Lung (tissue), 12 donors: ENCODE results near the gene PPARGC1A. TPM values are rescaled to one million over a fixed set of nuclear protein-coding genes. Genes with fewer than 3 reads are reported as not detected.
A peak's percentile ranks its signal among the peaks of the same experiment; 100 is the strongest.

Source experiments
- ATAC-seq: fragments of 200-7000 bp; cut with Tn5 transposase; one replicate; pipeline ENCODE4 v1.9.1; 2020; ENCODE audit warnings: moderate number of reproducible peaks; ENCODE audit not compliant: insufficient read depth, low FRiP score
- DNase-seq, 3 donors: peaks; one replicate each; pipeline ENCODE4 v3.0.0-alpha.2; 2013 to 2017
- H3K27ac ChIP-seq, 2 donors: one replicate each; pipeline ENCODE4 v1.5.1; 2013; ENCODE audit warnings: mild to moderate bottlenecking in 2 of 2, moderate library complexity in 2 of 2, control low read depth in 1 of 2, inconsistent platforms in 1 of 2, low read depth in 1 of 2, low read length in 1 of 2
- H3K27me3 ChIP-seq, 3 donors: one replicate each; pipeline ENCODE4 v1.5.1; 2013; ENCODE audit warnings: low read length in 2 of 3; ENCODE audit not compliant: control insufficient read depth in 3 of 3, insufficient read depth in 3 of 3
- H3K36me3 ChIP-seq, 4 donors: one replicate each; pipeline ENCODE4 v1.5.1; 2013; ENCODE audit warnings: low read length in 4 of 4, mild to moderate bottlenecking in 1 of 4, moderate library complexity in 1 of 4; ENCODE audit not compliant: control insufficient read depth in 4 of 4, insufficient read depth in 4 of 4
- H3K4me1 ChIP-seq, 5 donors: one replicate each; pipeline ENCODE4 v1.5.1; 2013; ENCODE audit warnings: low read length in 5 of 5, mild to moderate bottlenecking in 2 of 5, moderate library complexity in 1 of 5; ENCODE audit not compliant: control insufficient read depth in 5 of 5, insufficient read depth in 5 of 5
- H3K4me3 ChIP-seq: one replicate; pipeline ENCODE4 v1.5.1; 2013; ENCODE audit warnings: mild to moderate bottlenecking, control low read depth, moderate library complexity
- H3K9ac ChIP-seq, 2 donors: one replicate each; pipeline ENCODE4 v1.5.1; 2013; ENCODE audit warnings: low read length in 2 of 2, control low read depth in 1 of 2; ENCODE audit not compliant: insufficient read depth in 1 of 2
- H3K9me3 ChIP-seq, 4 donors: one replicate each; pipeline ENCODE4 v1.5.1; 2013; ENCODE audit warnings: low read length in 3 of 4, mild to moderate bottlenecking in 1 of 4, moderate library complexity in 1 of 4; ENCODE audit not compliant: control insufficient read depth in 4 of 4, insufficient read depth in 3 of 4
- CTCF ChIP-seq: IDR thresholded peaks from 2 replicates; pipeline ENCODE4 v1.5.1; 2012; ENCODE audit warnings: mild to moderate bottlenecking; ENCODE audit errors: control extremely low read depth, extremely low read depth
- WGBS, 2 donors: extraction: QIAGEN DNeasy Blood & Tissue Kit; methylation state at CpG; one replicate each; pipeline ENCODE4 v1.1.7; 2013; 5-methylcytosine and 5-hydroxymethylcytosine counted together
- polyA plus RNA-seq, 2 donors: library from polyadenylated mRNA; stranded (reverse); fragments of 200-250 nt; gene quantifications; one replicate each; pipeline ENCODE4 v1.2.1, GENCODE V29; 2013
- total RNA-seq, 2 donors: library from RNA; depleted of rRNA in 1 of 2; stranded (reverse); fragments of >200 nt in 1 of 2; gene quantifications; one replicate each; pipeline ENCODE4 v1.2.1, GENCODE V29; 2014 to 2021
- donor health status: control.
- donor health status: control.
- donor health status: Bipolar disorder and iron deficiency.
- donor health status: healthy.
- donor health status: DM: yes; HTN: yes; CAD: no.

The PPARGC1A gene
- total and polyA plus RNA-seq, 4 donors, result 1.1 to 17.9 (median 5.1) TPM

GRCh38 chr4:23828779-23829178 lies 61.1 kb downstream of the PPARGC1A start:
- Histone ChIP-seq H3K27me3 (no peaks in the 10 kb centered on the region), H3K4me3 (no peak overlapping the region), H3K9me3 (no peaks in the 10 kb centered on the region), H3K9ac (peak overlapping the region in 1 of 2 donors; percentile 43), H3K4me1 (peaks cover 2 to 24% (median 8%) of the 10 kb centered on the region in 5 donors), H3K27ac (no peak overlapping the region), H3K36me3 (peaks cover 0 to 11% (median 3%) of the 10 kb centered on the region in 4 donors)
- TF ChIP-seq CTCF, result no peak
- WGBS, 2 donors, result 66 to 82% methylated on average over 4 of the region's 4 CpGs
- DNase-seq (no peak), ATAC-seq (no peak)

GRCh38 chr4:23828020-23828715 lies 61.7 kb downstream of the PPARGC1A start:
- no peak overlapping the region for H3K4me3 ChIP-seq
- peak; percentile 19 to 72 (median 71) for DNase-seq
- 65 to 77% methylated on average over 9 of the region's 9 CpGs for WGBS, 2 donors
- peak overlapping the region in 1 of 2 donors; percentile 54 for H3K9ac ChIP-seq
- H3K27me3 ChIP-seq, result no peaks in the 10 kb centered on the region
- H3K27ac ChIP-seq, result peak overlapping the region in 1 of 2 donors; percentile 60
- H3K9me3 ChIP-seq, result no peaks in the 10 kb centered on the region
- peaks cover 0 to 11% (median 3%) of the 10 kb centered on the region in 4 donors for H3K36me3 ChIP-seq
- no peak for ATAC-seq
- peaks cover 2 to 24% (median 8%) of the 10 kb centered on the region in 5 donors for H3K4me1 ChIP-seq
- no peak for TF ChIP-seq CTCF

GRCh38 chr4:23822181-23822580 lies 67.7 kb downstream of the PPARGC1A start:
- no peak for TF ChIP-seq CTCF
- H3K27ac ChIP-seq, result peak overlapping the region in 1 of 2 donors; percentile 53
- ATAC-seq, result no peak
- H3K36me3 ChIP-seq, result peaks cover 0 to 6% (median 0%) of the 10 kb centered on the region in 4 donors
- no peak overlapping the region for H3K9ac ChIP-seq
- no peaks in the 10 kb centered on the region for H3K9me3 ChIP-seq
- H3K27me3 ChIP-seq, result no peaks in the 10 kb centered on the region
- H3K4me1 ChIP-seq, result peaks cover 0 to 27% (median 7%) of the 10 kb centered on the region in 5 donors
- DNase-seq, result no peak
- H3K4me3 ChIP-seq, result no peak overlapping the region
- whole genome bisulfite sequencing, 2 donors, result 87 to 96% methylated on average over 1 of the region's 1 CpG
